PC-9 (cell line): ENCODE measurements around the gene CPLANE1. TPM values are rescaled to one million over a fixed set of nuclear protein-coding genes. Genes with fewer than 3 reads are reported as not detected.

Source experiments
- BruUV-seq: library from RNA; stranded (reverse); fragments of 400-500 nt; replicated peaks from 2 replicates; lab custom pipeline; 2021; lab: Mats Ljungman, UMichigan
- CTCF ChIA-PET: fragments of 300-600 bp; sonication (Branson Sonifier 250); formaldehyde crosslinking; loops from one replicate; lab custom pipeline; 2022; ENCODE audit warnings: antibody characterized with exemption; lab: Charles Lee
- POLR2A ChIA-PET: fragments of 300-600 bp; sonication (Branson Sonifier 250); formaldehyde crosslinking; loops from one replicate; lab custom pipeline; 2022; ENCODE audit warnings: antibody characterized with exemption; ENCODE audit not compliant: unreplicated experiment; lab: Charles Lee
- DNase-seq, 2 experiments: peaks; one replicate each; pipeline versions ENCODE4 v3.0.0 to v3.0.0-alpha.2; 2015 to 2022; ENCODE audit warnings: mixed read lengths in 1 of 2
- H2AFZ ChIP-seq: fragments of 200-600 bp; sonication (generic); 2 replicates; pipeline ENCODE4 v1.8.1; 2017; ENCODE audit warnings: antibody characterized with exemption
- H3F3A ChIP-seq: fragments of 200-600 bp; sonication (generic); 2 replicates; pipeline ENCODE4 v1.8.1; 2017; ENCODE audit warnings: antibody characterized with exemption, mild to moderate bottlenecking, low read depth; ENCODE audit not compliant: insufficient read depth
- H3K27ac ChIP-seq: fragments of 200-600 bp; sonication (generic); 2 replicates; pipeline ENCODE4 v1.6.1; 2016; ENCODE audit warnings: mixed run types
- H3K27me3 ChIP-seq: fragments of 200-600 bp; sonication (generic); 2 replicates; pipeline ENCODE4 v1.6.1; 2016; ENCODE audit warnings: low read depth, mixed run types; ENCODE audit not compliant: insufficient read depth
- H3K36me3 ChIP-seq: fragments of 200-600 bp; sonication (generic); 2 replicates; pipeline ENCODE4 v1.6.1; 2016; ENCODE audit warnings: low read depth, mixed run types
- H3K4me1 ChIP-seq: fragments of 200-600 bp; sonication (generic); replicated peaks from 2 replicates; pipeline ENCODE4 v1.6.1; 2016; ENCODE audit warnings: mixed run types; ENCODE audit not compliant: insufficient read depth
- H3K4me2 ChIP-seq: fragments of 200-600 bp; sonication (generic); 2 replicates; pipeline ENCODE4 v1.6.1; 2017; ENCODE audit warnings: mixed run types
- H3K4me3 ChIP-seq: fragments of 200-600 bp; sonication (generic); 2 replicates; pipeline ENCODE4 v1.6.1; 2016; ENCODE audit warnings: mixed run types
- H3K79me2 ChIP-seq: fragments of 200-600 bp; sonication (generic); 2 replicates; pipeline ENCODE4 v1.6.1; 2017; ENCODE audit warnings: low read depth, mixed run types
- H3K9me2 ChIP-seq: fragments of 200-600 bp; sonication (generic); 2 replicates; pipeline ENCODE4 v1.8.1; 2017; ENCODE audit warnings: mild to moderate bottlenecking; ENCODE audit not compliant: insufficient read depth
- H3K9me3 ChIP-seq: fragments of 200-600 bp; sonication (generic); 2 replicates; pipeline ENCODE4 v1.8.1; 2016; ENCODE audit warnings: low read depth; ENCODE audit not compliant: insufficient read depth
- H4K20me1 ChIP-seq: fragments of 200-600 bp; sonication (generic); 2 replicates; pipeline ENCODE4 v1.8.1; 2017; ENCODE audit not compliant: insufficient read depth
- CTCF ChIP-seq: fragments of 200-600 bp; sonication (generic); conservative IDR thresholded peaks from 2 replicates; pipeline ENCODE4 v1.6.1; 2017; ENCODE audit warnings: mixed run types, antibody characterized with exemption, mild to moderate bottlenecking, moderate library complexity
- EZH2 ChIP-seq: fragments of 200-600 bp; sonication (generic); IDR thresholded peaks from 2 replicates; pipeline ENCODE4 v1.8.0; 2017; ENCODE audit warnings: antibody characterized with exemption, low read depth
- intact Hi-C: fragments of 100-400 bp; cut with micrococcal nuclease; formaldehyde crosslinking; loops from one replicate; pipeline ENCODE4 v1.10.0; 2022; ENCODE audit not compliant: unreplicated experiment
- total RNA-seq: library from RNA; stranded (reverse); gene quantifications from 2 replicates; pipeline ENCODE4 v1.2.3, GENCODE V29; 2021

CPLANE1 gene
- total RNA-seq, 1 experiment from 2014 or later = 45.5 TPM

- BruUV-seq = no TSS peak
- no peaks in the 10 kb centered on the region for H3K27me3 ChIP-seq
- no peak overlapping the region for H2AFZ ChIP-seq
- no peaks in the 10 kb centered on the region for H3K9me2 ChIP-seq
- no peak for TF ChIP-seq CTCF
- TF ChIP-seq EZH2 = no peak
- no peaks in the 10 kb centered on the region for H4K20me1 ChIP-seq
- H3K4me2 ChIP-seq = no peak overlapping the region
- H3K79me2 ChIP-seq = no peaks in the 10 kb centered on the region
- no peak overlapping the region for H3K27ac ChIP-seq
- ChIA-PET CTCF (interaction anchor here (0.5 kb wide), 1 partner anchor 114 kb away, joined by 9 read pairs; no protein-coding TSS in a partner anchor), POLR2A (interaction anchor here (0.6 to 0.9 kb wide), 2 partner anchors 28 to 1849 kb away, joined by 3 to 21 read pairs; no protein-coding TSS in a partner anchor)
- no peak overlapping the region for H3K4me3 ChIP-seq
- intact Hi-C loops = no loop called here
- no peaks in the 10 kb centered on the region for H3K9me3 ChIP-seq
- DNase-seq = no peak
- peaks cover 12% of the 10 kb centered on the region for H3K4me1 ChIP-seq
- peaks cover 26% of the 10 kb centered on the region for H3F3A ChIP-seq
- H3K36me3 ChIP-seq = no peaks in the 10 kb centered on the region
Observed at GRCh38 chr5:37247036-37247435, 2.1 kb downstream of the CPLANE1 start.

GRCh38 chr5:37234288-37234687, 14.9 kb downstream of the CPLANE1 start:
- H2AFZ ChIP-seq = no peak overlapping the region
- DNase-seq = no peak
- no TSS peak for BruUV-seq
- H3K4me2 ChIP-seq = no peak overlapping the region
- H3K4me1 ChIP-seq = no peaks in the 10 kb centered on the region
- intact Hi-C loops = no loop called here
- no peaks in the 10 kb centered on the region for H3F3A ChIP-seq
- H3K9me2 ChIP-seq = no peaks in the 10 kb centered on the region
- H3K27ac ChIP-seq = no peak overlapping the region
- no peak for TF ChIP-seq CTCF
- TF ChIP-seq EZH2 = no peak
- H4K20me1 ChIP-seq = no peaks in the 10 kb centered on the region
- ChIA-PET CTCF (interaction anchor here (0.7 kb wide), 1 partner anchor 1690 kb away, joined by 8 read pairs; no protein-coding TSS in a partner anchor), POLR2A (no interaction called here)
- H3K79me2 ChIP-seq = no peaks in the 10 kb centered on the region
- peaks cover 8% of the 10 kb centered on the region; the same call in 1 of the 2 replicates for H3K9me3 ChIP-seq
- H3K4me3 ChIP-seq = no peak overlapping the region
- H3K36me3 ChIP-seq = no peaks in the 10 kb centered on the region
- no peaks in the 10 kb centered on the region for H3K27me3 ChIP-seq

- Histone ChIP-seq H3K4me1 (no peaks in the 10 kb centered on the region), H3K4me2 (no peak overlapping the region), H4K20me1 (no peaks in the 10 kb centered on the region), H3K4me3 (no peak overlapping the region), H2AFZ (no peak overlapping the region), H3K9me2 (peaks cover 3% of the 10 kb centered on the region; the same call in 1 of the 2 replicates), H3K9me3 (no peaks in the 10 kb centered on the region), H3K79me2 (no peaks in the 10 kb centered on the region), H3F3A (0 out of 2 replicates have a peak, but pooled peaks cover 3% of the 10 kb centered on the region), H3K27ac (no peak overlapping the region), H3K27me3 (no peaks in the 10 kb centered on the region), H3K36me3 (no peaks in the 10 kb centered on the region)
- DNase-seq = no peak
- ChIA-PET CTCF (no interaction called here), POLR2A (no interaction called here)
- intact Hi-C loops = no loop called here
- TF ChIP-seq CTCF = no peak
- TF ChIP-seq EZH2 = no peak
- BruUV-seq = no TSS peak
Observed at GRCh38 chr5:37226377-37226776, 22.8 kb downstream of the CPLANE1 start.
